Measurements from ENCODE around the gene ULK4.

DNA sequence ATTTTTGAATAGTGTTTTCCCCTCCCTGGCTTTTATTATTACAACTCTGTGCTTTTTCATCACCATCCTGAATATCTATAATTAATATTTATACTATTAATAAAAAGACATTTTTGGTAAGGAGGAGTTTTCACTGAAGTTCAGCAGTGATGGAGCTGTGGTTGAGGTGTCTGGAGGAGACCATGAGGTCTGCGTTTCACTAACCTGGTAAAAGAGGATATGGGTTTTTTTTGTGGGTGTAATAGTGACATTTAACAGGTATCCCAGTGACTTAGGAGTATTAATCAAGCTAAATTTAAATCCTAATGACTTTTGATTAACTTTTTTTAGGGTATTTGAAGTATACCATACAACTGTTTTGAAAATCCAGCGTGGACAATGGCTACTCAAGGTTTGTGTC is 738.2 kb downstream of the ULK4 start:
- TF ChIP-seq SP1 (IDR thresholded peaks at IDR 0.05) (no peak), ELF4 (IDR thresholded peaks at IDR 0.05) (no peak)
- TF ChIP-seq, protein P1, sequence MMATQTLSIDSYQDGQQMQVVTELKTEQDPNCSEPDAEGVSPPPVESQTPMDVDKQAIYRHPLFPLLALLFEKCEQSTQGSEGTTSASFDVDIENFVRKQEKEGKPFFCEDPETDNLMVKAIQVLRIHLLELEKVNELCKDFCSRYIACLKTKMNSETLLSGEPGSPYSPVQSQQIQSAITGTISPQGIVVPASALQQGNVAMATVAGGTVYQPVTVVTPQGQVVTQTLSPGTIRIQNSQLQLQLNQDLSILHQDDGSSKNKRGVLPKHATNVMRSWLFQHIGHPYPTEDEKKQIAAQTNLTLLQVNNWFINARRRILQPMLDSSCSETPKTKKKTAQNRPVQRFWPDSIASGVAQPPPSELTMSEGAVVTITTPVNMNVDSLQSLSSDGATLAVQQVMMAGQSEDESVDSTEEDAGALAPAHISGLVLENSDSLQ (IDR thresholded peaks at IDR 0.05): no peak
